SK-N-SH (cell line): ENCODE measurements around the gene FGD6. TPM values are rescaled to one million over a fixed set of nuclear protein-coding genes. Genes with fewer than 3 reads are reported as not detected.

Experiments
- CTCF ChIA-PET: fragments of 300-600, 350-600 bp; formaldehyde crosslinking; extraction: SDS; loops from one replicate; lab custom pipeline; 2021; lab: Yijun Ruan, JAX
- POLR2A ChIA-PET: fragments of 350-600 bp; sonication (Branson Sonifier 250); formaldehyde crosslinking; extraction: SDS; loops from one replicate; lab custom pipeline; 2020; ENCODE audit warnings: antibody characterized with exemption, inconsistent platforms; lab: Yijun Ruan, JAX
- DNase-seq: peaks from one replicate; pipeline ENCODE4 v3.0.0; 2012
- H2AFZ ChIP-seq: fragments of 200-600 bp; sonication (generic); 2 replicates; pipeline ENCODE4 v1.8.1; 2016; ENCODE audit warnings: antibody characterized with exemption, mild to moderate bottlenecking, low read depth
- H3F3A ChIP-seq: fragments of 200-600 bp; sonication (generic); replicated peaks from 2 replicates; pipeline ENCODE3; 2016; ENCODE audit warnings: antibody characterized with exemption, mild to moderate bottlenecking; ENCODE audit not compliant: insufficient read depth
- H3K27ac ChIP-seq, 2 experiments: fragments of 200-500 bp in 1 of 2; fragments of 200-600 bp in 1 of 2; sonication (Bioruptor generic) in 1 of 2; sonication (generic), shearing (Covaris generic) in 1 of 2; 2 replicates each; pipeline versions ENCODE4 v1.5.1 to v1.6.1; 2014 to 2016; ENCODE audit warnings: low read depth in 2 of 2, inconsistent platforms in 1 of 2, low read length in 1 of 2, mild to moderate bottlenecking in 1 of 2, mixed read lengths in 1 of 2
- H3K27me3 ChIP-seq: fragments of 200-600 bp; sonication (generic), shearing (Covaris generic); 2 replicates; pipeline ENCODE4 v1.6.1; 2016; ENCODE audit warnings: mixed run types; ENCODE audit not compliant: insufficient read depth
- H3K36me3 ChIP-seq, 2 experiments: fragments of 200-500 bp in 1 of 2; fragments of 200-600 bp in 1 of 2; sonication (Bioruptor generic) in 1 of 2; sonication (generic) in 1 of 2; replicated peaks in 1 of 2; 2 replicates each; pipeline versions ENCODE3 to v1.5.1; 2014 to 2016; ENCODE audit warnings: low read length in 1 of 2, mild to moderate bottlenecking in 1 of 2; ENCODE audit not compliant: insufficient read depth in 2 of 2, control insufficient read depth in 1 of 2
- H3K4me1 ChIP-seq, 2 experiments: fragments of 200-500 bp in 1 of 2; fragments of 200-600 bp in 1 of 2; sonication (Bioruptor generic) in 1 of 2; sonication (generic), shearing (Covaris generic) in 1 of 2; 2 replicates each; pipeline versions ENCODE4 v1.5.1 to v1.6.1; 2014 to 2016; ENCODE audit warnings: low read depth in 1 of 2, low read length in 1 of 2, mixed run types in 1 of 2; ENCODE audit not compliant: insufficient read depth in 2 of 2, control insufficient read depth in 1 of 2
- H3K4me2 ChIP-seq: fragments of 200-600 bp; sonication (generic), shearing (Covaris generic); 2 replicates; pipeline ENCODE4 v1.6.1; 2017; ENCODE audit warnings: mixed run types
- H3K4me3 ChIP-seq, 2 experiments: fragments of 200-500 bp in 1 of 2; fragments of 200-600 bp in 1 of 2; sonication (Bioruptor generic) in 1 of 2; sonication (generic), shearing (Covaris generic) in 1 of 2; 2 replicates each; pipeline versions ENCODE4 v1.5.1 to v1.8.1; 2014 to 2016; ENCODE audit warnings: low read depth in 2 of 2, inconsistent platforms in 1 of 2, low read length in 1 of 2, mild to moderate bottlenecking in 1 of 2, mixed read lengths in 1 of 2, moderate library complexity in 1 of 2
- H3K79me2 ChIP-seq: fragments of 200-600 bp; sonication (generic); 2 replicates; pipeline ENCODE4 v1.8.1; 2017; ENCODE audit warnings: mild to moderate bottlenecking; ENCODE audit not compliant: insufficient read depth
- H3K9ac ChIP-seq: fragments of 200-600 bp; sonication (generic); 2 replicates; pipeline ENCODE4 v1.6.1; 2017; ENCODE audit warnings: mixed run types
- H3K9me2 ChIP-seq: fragments of 200-600 bp; sonication (generic); 2 replicates; pipeline ENCODE4 v1.6.1; 2017; ENCODE audit warnings: mixed run types
- H3K9me3 ChIP-seq: fragments of 200-600 bp; sonication (generic); 2 replicates; pipeline ENCODE4 v1.6.1; 2017; ENCODE audit warnings: mixed run types, mild to moderate bottlenecking, moderate library complexity
- H4K20me1 ChIP-seq: fragments of 200-600 bp; sonication (generic); 2 replicates; pipeline ENCODE4 v1.6.1; 2017; ENCODE audit warnings: mild to moderate bottlenecking, mixed run types; ENCODE audit not compliant: insufficient read depth
- CHD2 ChIP-seq: fragments of 150-350 bp; IDR thresholded peaks from 2 replicates; pipeline ENCODE4 v1.6.1; 2018; ENCODE audit warnings: low read length; ENCODE audit not compliant: partially characterized antibody
- FOSL2 ChIP-seq: IDR thresholded peaks from 2 replicates; pipeline ENCODE4 v1.4.0; 2012; ENCODE audit warnings: low read depth, mild to moderate bottlenecking, moderate library complexity, borderline replicate concordance
- FOXM1 ChIP-seq: IDR thresholded peaks from 2 replicates; pipeline ENCODE4 v1.4.0; 2012; ENCODE audit warnings: low read depth, mild to moderate bottlenecking
- JUND ChIP-seq: IDR thresholded peaks from 2 replicates; pipeline ENCODE4 v1.4.0; 2012
- PBX3 ChIP-seq: IDR thresholded peaks from 2 replicates; pipeline ENCODE4; 2012
- POLR2AphosphoS5 ChIP-seq: IDR thresholded peaks from 2 replicates; pipeline ENCODE4 v1.6.1; 2012; ENCODE audit warnings: low read depth, low read length
- REST ChIP-seq: IDR thresholded peaks from 2 replicates; pipeline ENCODE4 v1.6.1; 2012; ENCODE audit warnings: mild to moderate bottlenecking, low read depth, low read length, moderate library complexity
- RXRA ChIP-seq: IDR thresholded peaks from 2 replicates; pipeline ENCODE4 v1.4.0; 2012; ENCODE audit warnings: low read depth, mild to moderate bottlenecking, borderline replicate concordance
- SIN3A ChIP-seq: IDR thresholded peaks from 2 replicates; pipeline ENCODE4 v1.6.1; 2012; ENCODE audit warnings: low read depth, mild to moderate bottlenecking, low read length, moderate library complexity, borderline replicate concordance
- SMC3 ChIP-seq: IDR thresholded peaks from 2 replicates; pipeline ENCODE4 v1.6.1; 2012; ENCODE audit warnings: low read depth, low read length, improper control_type of control experiment
- TAF1 ChIP-seq: IDR thresholded peaks from 2 replicates; pipeline ENCODE4 v1.6.1; 2012; ENCODE audit warnings: low read depth, mild to moderate bottlenecking, low read length, moderate library complexity, borderline replicate concordance
- TEAD4 ChIP-seq: IDR thresholded peaks from 2 replicates; pipeline ENCODE4 v1.4.0; 2012; ENCODE audit warnings: mild to moderate bottlenecking, borderline replicate concordance; ENCODE audit not compliant: insufficient read depth
- ZBTB33 ChIP-seq: IDR thresholded peaks from 2 replicates; pipeline ENCODE4 v1.4.0; 2012; ENCODE audit warnings: low read depth, borderline replicate concordance
- WGBS: methylation state at CpG from one replicate; pipeline ENCODE4 v1.1.6; 2017; ENCODE audit warnings: low lambda C conversion rate; 5-methylcytosine and 5-hydroxymethylcytosine counted together
- polyA plus RNA-seq, 3 experiments: library from polyadenylated mRNA; depleted of rRNA; stranded (reverse); fragments of >200 nt; gene quantifications; 2 replicates each; pipeline ENCODE4 v1.2.3, GENCODE V29; 2012

FGD6 gene
- polyA plus RNA-seq, 1 of the 3 experiments (the other 2 are of a cell fraction) = 2.8 TPM

GRCh38 chr12:95089462-95089861, 127.8 kb downstream of the FGD6 start:
- 71% methylated on average over 1 of the region's 1 CpG for WGBS
- CTCF ChIA-PET = interaction anchor here (1.0 to 1.6 kb wide), 2 partner anchors 13 to 16 kb away, joined by 3 to 4 read pairs; partner anchors contain the start of gene NR2C1
- H2AFZ ChIP-seq = no peak overlapping the region

More at GRCh38 chr12:95089462-95089861, 127.8 kb downstream of the FGD6 start:
- H3K36me3 ChIP-seq = peaks cover 30 to 31% of the 10 kb centered on the region in 2 experiments
- no peaks in the 10 kb centered on the region; a peak in 1 of 4 replicates for H3K4me1 ChIP-seq
- H3K79me2 ChIP-seq = no peaks in the 10 kb centered on the region
- POLR2A ChIA-PET = no interaction called here
- H3K9ac ChIP-seq = no peak overlapping the region
- no peak for DNase-seq
- no peaks in the 10 kb centered on the region for H3K9me2 ChIP-seq
- H3K4me2 ChIP-seq = no peak overlapping the region
- TF ChIP-seq RXRA (no peak), PBX3 (no peak), CHD2 (no peak), FOXM1 (no peak), JUND (no peak), ZBTB33 (no peak), SMC3 (no peak), TEAD4 (no peak), TAF1 (no peak), POLR2AphosphoS5 (no peak), SIN3A (no peak), FOSL2 (no peak), REST (no peak)
- no peaks in the 10 kb centered on the region for H3F3A ChIP-seq
- H4K20me1 ChIP-seq = no peaks in the 10 kb centered on the region
- no peaks in the 10 kb centered on the region for H3K27me3 ChIP-seq
- H3K27ac ChIP-seq = no peak overlapping the region
- H3K9me3 ChIP-seq = no peaks in the 10 kb centered on the region
- H3K4me3 ChIP-seq = no peak overlapping the region
